NCI-H345 treated with DMSO at 0.1 percent for 48 hours (cell line): ENCODE results near the gene RABL2A.
"Not testable (repeated sequence)": the region's sequence is repeated elsewhere in the genome, so short reads cannot be mapped to it uniquely, and the experiment has no call there.

ENCODE experiments used
- DNase-seq: peaks from one replicate; lab custom pipeline; 2025; ENCODE audit not compliant: unreplicated experiment; lab: John Stamatoyannopoulos, UW

Gene RABL2A

GRCh38 chr2:113606036-113606435 lies 21.0 kb upstream of the RABL2A start:
- DNase-seq = not testable (repeated sequence)

- not testable (repeated sequence) for DNase-seq
Measured at GRCh38 chr2:113609822-113610221, 17.2 kb upstream of the RABL2A start.

- not testable (repeated sequence) for DNase-seq
Measured at GRCh38 chr2:113621002-113621401, 6.1 kb upstream of the RABL2A start.

- not testable (repeated sequence) for DNase-seq
Measured at GRCh38 chr2:113625906-113626305, 1.2 kb upstream of the RABL2A start.

GRCh38 chr2:113632849-113633345 lies 5.8 kb downstream of the RABL2A start:
- not testable (repeated sequence) for DNase-seq

- DNase-seq = not testable (repeated sequence)
Measured at GRCh38 chr2:113635358-113635757, 8.3 kb downstream of the RABL2A start.

GRCh38 chr2:113636226-113636625 lies 9.2 kb downstream of the RABL2A start:
- DNase-seq = not testable (repeated sequence)

- DNase-seq = not testable (repeated sequence)
Measured at GRCh38 chr2:113638084-113638483, 11.0 kb downstream of the RABL2A start.

- not testable (repeated sequence) for DNase-seq
Measured at GRCh38 chr2:113646217-113646616, 19.2 kb downstream of the RABL2A start.

- DNase-seq = not testable (repeated sequence)
Measured at GRCh38 chr2:113650834-113651815, 24.1 kb downstream of the RABL2A start.

- DNase-seq = not testable (repeated sequence)
Measured at GRCh38 chr2:113652599-113652998, 25.5 kb downstream of the RABL2A start.

- not testable (repeated sequence) for DNase-seq
Measured at GRCh38 chr2:113656031-113656624, 29.1 kb downstream of the RABL2A start.

GRCh38 chr2:113657735-113658134 lies 30.7 kb downstream of the RABL2A start:
- DNase-seq = not testable (repeated sequence)

GRCh38 chr2:113663285-113664060 lies 36.4 kb downstream of the RABL2A start:
- DNase-seq = not testable (repeated sequence)

GRCh38 chr2:113664761-113665533 lies 37.9 kb downstream of the RABL2A start:
- DNase-seq = not testable (repeated sequence)

GRCh38 chr2:113669013-113669412 lies 41.9 kb downstream of the RABL2A start:
- not testable (repeated sequence) for DNase-seq

- no peak for DNase-seq
Measured at GRCh38 chr2:113672326-113672932, 45.4 kb downstream of the RABL2A start.

- no peak for DNase-seq
Measured at GRCh38 chr2:113675875-113676274, 48.8 kb downstream of the RABL2A start.

GRCh38 chr2:113676623-113677266 lies 49.7 kb downstream of the RABL2A start:
- no peak for DNase-seq
